Measurements from ENCODE around the gene KRT9.

KRT9 gene

DNA sequence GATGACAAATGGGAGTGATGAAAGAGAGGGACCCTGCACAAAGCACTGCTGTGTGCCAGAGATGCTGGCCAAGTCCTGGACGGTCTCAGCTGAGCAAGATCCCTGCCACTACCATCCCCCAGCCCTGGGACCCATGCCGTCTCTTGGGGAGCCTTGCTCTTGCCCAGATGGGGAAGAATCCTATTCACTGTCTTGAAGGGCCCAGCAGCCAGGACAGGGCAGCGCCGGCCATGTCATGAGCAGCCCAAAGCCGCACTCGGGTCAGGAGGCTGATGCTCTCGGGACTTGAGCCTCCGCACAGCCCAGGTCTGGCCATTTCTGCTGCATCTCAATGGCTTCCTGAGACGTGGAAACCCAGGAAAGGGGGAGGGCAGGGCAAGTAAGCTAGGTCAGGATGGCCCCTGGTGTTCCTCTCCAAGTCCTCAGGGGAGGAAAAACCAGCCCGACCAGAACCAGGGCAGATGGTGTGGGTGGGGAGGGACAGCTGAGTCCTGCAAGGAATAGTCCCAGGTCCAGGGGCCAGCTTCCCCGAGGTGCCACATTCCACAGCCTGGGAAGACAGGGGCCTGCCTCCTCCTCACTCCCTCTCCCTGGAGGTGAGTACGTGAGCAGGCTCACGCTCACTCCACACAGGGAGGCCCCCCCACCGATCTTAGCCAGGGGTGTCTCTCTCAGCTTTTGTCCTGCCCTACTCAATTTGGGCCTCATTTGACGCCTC lies 35.9 kb downstream of the KRT9 start:
- no peak for DNase-seq (ENCODE audit: low read depth, low spot score)
- H3K4me3 ChIP-seq (ENCODE audit: low read length): no peak overlapping the region

DNA sequence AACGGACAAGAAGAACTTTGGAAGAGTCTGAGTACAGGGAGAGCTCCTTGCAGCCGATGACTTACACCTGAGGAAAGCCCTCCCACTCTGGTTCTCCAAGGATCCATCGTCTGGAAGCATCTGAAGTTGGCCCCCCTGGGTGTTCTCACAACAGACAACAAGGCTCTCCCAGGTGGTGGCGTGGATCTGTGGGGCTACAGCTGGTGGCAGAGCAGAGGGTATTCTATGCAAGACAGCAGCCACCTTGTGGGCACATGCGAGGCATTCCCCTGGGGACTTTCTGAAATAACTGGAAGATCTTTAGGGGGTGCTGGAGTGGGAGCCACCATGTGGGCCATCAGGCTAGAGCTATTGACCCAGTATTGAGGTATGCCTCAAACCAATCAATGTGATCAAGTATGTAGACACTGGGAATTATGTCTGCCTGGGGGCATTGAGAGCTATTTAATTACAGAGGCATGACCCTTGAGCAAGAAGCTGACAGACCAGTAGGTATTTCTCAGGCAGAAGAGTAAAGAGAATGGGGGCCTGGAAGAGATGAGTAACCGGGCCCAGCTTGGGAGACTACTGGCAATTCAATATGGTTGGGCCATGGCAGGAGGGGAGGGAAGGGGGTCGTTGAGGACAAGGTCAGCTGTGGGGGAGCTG lies 36.8 kb downstream of the KRT9 start:
- DNase-seq (ENCODE audit: low read depth, low spot score): no peak
- H3K4me3 ChIP-seq (ENCODE audit: low read length): no peak overlapping the region

DNA sequence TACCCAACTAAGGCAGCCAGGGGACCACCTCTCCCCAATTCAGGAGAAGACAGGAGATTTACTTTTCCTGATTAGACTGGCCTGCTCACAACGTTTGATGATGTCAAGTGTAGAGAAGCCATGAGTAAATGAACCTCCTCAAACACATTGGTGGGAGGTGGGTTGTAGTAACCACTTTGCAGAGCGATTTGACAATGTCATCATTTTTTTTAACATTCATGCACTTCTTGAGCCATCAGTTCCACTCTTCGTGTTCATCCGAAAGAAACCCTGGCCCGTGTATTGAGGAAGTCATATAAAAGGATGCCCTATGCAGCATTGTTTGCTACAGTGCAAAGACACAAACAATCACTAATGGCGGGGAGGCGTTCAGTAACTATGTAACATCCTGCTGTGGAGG lies 38.2 kb downstream of the KRT9 start:
- DNase-seq (ENCODE audit: low read depth, low spot score): no peak
- no peak overlapping the region for H3K4me3 ChIP-seq (ENCODE audit: low read length)

GRCh38 chr17:41532947-41533570 lies 38.8 kb downstream of the KRT9 start:
- no peak for DNase-seq (ENCODE audit: low read depth, low spot score)

DNA sequence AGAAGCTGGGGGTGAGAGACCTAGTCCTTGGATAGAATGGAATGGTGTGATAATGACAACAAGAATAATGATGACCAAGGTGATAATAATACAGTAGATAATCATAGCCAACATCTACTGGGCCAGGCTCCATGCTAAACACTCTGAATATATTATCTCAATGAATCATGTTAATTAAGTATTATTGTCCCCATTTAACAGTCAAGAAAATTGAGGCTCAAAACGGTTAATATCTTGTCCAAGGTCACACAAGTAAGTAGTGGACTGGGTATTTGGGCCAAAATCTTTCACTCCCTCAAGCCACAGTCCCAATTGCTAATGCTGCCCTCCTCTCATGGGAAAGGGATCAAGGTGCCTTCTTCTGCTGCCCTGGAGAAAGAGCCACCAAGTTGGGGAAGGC lies 39.9 kb downstream of the KRT9 start:
- H3K4me3 ChIP-seq (ENCODE audit: low read length): no peak overlapping the region
- no peak for DNase-seq (ENCODE audit: low read depth, low spot score)

More at GRCh38 chr17:41532947-41533570, 38.8 kb downstream of the KRT9 start:
- no peak overlapping the region for H3K4me3 ChIP-seq (ENCODE audit: low read length)

DNA sequence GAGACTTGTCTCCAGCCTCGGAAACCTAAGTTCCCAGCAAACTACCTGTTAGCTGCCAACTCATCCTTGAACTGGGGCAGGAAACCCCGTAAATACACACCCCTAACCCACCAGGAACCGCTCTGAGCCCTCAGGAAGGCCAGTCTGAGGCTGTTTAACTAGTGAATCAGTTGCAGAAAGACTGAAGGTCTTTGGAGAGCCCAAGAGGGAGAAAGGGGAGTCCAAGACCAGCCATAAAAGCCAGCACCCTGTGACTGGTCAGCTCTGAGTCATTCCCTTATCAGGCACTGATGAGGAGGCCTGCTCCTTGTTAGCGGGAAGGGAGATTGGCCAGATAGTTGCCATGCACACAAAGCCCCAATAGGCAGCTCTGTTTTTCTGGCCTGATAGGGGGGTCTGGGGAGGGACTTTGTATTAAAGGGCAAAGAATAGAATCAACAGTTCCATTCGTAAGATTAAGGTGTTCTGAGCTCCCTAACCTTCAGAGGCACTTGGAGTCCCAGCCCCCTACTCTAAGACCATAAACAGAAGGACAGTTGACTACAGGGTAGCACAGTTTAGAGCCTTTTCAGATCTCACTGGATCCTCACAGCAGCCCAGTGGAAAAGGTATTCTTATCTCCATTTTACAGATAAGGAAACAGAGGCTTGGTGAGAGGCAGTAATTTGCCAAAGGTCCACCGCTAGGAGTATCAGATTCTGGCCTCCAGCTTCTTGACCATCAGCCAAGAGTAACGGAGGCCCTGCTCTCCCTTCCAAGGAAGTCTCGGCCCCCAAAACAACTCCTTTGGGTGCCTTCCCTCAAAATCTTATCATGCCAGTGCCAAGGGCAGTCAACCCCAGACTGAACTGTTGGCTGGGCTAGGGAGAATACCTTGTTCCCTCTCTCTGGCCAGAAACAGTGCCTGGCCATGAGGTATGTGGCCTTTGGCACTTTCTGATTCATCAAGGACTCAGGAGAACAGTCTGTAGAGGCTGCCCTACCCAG lies 41.5 kb downstream of the KRT9 start:
- H3K4me3 ChIP-seq (ENCODE audit: low read length): no peak overlapping the region
- no peak for DNase-seq (ENCODE audit: low read depth, low spot score)

DNA sequence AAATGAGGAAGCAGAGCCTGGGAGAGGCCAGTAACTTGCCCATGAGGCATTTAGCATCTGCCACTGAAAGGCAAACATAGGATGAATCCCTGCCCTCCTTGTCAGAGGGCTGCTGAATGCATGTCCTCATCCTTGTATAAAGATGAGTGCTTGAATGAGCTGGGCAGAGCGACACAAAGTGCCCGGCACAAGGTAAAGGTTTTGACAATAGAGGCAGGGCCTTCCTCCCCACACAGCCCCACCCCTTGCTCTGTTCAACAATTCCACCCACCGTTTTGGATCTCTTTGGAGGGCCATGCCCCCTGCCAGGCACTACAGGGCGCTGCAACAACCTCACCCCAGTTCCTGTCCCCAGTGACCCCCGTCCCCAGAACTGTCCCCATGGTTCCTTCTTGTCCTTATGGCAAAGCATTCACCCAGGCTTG lies 42.4 kb downstream of the KRT9 start:
- H3K4me3 ChIP-seq (ENCODE audit: low read length): no peak overlapping the region
- DNase-seq (ENCODE audit: low read depth, low spot score): no peak

DNA sequence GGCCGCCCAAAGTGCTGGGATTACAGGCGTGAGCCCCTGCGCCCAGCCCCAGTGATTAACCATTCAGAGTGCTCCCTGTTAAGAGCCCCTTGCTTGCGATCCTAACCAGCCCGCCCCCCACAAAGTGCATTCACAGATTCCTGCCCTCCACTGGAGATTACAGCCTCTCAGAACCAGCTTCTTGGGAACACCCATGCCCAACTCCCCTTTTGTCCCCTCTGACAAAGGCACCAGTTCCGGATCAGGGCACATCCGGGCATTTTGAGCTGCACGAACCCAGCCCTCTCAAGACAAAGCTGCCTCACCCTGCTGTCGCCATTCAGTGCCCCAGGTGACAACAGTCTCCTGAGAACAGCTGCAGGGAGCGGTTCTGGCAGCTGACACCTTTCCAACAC lies 42.9 kb downstream of the KRT9 start:
- no peak overlapping the region for H3K4me3 ChIP-seq (ENCODE audit: low read length)
- DNase-seq (ENCODE audit: low read depth, low spot score): no peak

DNA sequence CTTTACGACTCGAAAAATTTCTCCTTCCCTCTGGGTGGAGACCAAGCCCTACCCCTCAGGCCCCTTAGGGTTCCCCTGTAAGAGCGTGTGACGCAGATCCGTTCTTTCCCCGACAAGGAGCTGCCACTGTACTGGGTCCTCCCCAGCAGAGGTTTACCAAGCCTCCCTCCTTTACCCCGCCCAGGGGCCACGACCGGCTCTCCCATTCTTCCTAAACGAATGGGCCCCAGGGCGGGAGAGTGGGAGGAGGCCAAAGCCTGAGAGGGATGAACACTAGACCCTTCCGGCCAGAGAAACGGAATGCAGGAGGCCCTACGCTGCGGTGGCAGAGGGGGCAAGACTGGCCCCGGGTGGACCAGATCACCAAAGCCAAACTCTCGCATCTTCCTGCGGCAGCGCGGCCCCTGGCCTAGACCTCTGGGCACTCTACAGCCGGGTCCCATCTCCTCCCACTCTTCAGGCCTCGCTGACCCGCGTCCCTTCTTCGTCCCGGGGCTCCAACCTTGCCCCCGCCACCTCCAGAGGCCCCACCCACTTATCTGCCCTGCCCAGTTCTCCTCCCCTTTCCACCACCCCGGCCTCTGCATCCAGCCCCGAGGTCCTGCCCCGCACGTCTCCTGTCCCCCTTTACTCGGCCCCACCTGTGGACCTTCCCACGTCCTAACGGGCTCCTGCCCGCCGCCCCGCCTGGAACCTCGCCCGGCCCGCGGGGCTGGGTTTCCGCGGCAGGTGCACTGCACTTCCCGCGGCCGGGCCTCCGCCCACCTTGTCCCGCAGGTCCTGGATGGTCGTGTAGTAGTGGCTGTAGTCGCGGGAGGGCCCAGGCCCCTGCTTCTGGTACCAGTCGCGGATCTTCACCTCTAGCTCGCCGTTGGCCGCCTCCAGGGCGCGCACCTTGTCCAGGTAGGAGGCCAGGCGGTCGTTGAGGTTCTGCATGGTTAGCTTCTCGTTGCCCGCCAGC lies 44.5 kb downstream of the KRT9 start:
- H3K4me3 ChIP-seq (ENCODE audit: low read length): no peak overlapping the region
- no peak for DNase-seq (ENCODE audit: low read depth, low spot score)

DNA sequence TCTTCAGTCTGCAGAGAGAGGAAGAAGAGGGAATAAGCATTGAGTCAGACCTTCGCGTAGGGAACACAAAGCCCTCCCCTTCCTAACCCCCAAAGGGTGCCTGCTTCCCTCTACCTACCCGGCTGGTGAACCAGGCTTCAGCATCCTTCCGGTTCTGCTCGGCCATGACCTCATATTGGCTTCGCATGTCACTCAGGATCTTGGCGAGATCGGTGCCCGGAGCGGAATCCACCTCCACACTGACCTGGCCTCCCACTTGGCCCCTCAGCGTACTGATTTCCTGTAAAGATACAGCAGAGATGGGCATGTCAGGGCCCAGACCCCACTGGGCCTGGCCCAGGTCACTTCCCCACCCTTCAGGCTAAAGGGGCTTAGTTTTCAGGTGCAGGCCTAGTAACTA lies 47.6 kb downstream of the KRT9 start:
- H3K4me3 ChIP-seq (ENCODE audit: low read length): no peak overlapping the region

GRCh38 chr17:41523787-41524186 lies 48.1 kb downstream of the KRT9 start:
- H3K4me3 ChIP-seq (ENCODE audit: low read length): no peak overlapping the region
- no peak for DNase-seq (ENCODE audit: low read depth, low spot score)

More for the DNA sequence above, 47.6 kb downstream of the KRT9 start:
- no peak for DNase-seq (ENCODE audit: low read depth, low spot score)

GRCh38 chr17:41523225-41523593 lies 48.6 kb downstream of the KRT9 start:
- DNase-seq (ENCODE audit: low read depth, low spot score): no peak

GRCh38 chr17:41522301-41523224 lies 49.3 kb downstream of the KRT9 start:
- no peak for DNase-seq (ENCODE audit: low read depth, low spot score)
- H3K4me3 ChIP-seq (ENCODE audit: low read length): no peak overlapping the region

More at GRCh38 chr17:41523225-41523593, 48.6 kb downstream of the KRT9 start:
- no peak overlapping the region for H3K4me3 ChIP-seq (ENCODE audit: low read length)

DNA sequence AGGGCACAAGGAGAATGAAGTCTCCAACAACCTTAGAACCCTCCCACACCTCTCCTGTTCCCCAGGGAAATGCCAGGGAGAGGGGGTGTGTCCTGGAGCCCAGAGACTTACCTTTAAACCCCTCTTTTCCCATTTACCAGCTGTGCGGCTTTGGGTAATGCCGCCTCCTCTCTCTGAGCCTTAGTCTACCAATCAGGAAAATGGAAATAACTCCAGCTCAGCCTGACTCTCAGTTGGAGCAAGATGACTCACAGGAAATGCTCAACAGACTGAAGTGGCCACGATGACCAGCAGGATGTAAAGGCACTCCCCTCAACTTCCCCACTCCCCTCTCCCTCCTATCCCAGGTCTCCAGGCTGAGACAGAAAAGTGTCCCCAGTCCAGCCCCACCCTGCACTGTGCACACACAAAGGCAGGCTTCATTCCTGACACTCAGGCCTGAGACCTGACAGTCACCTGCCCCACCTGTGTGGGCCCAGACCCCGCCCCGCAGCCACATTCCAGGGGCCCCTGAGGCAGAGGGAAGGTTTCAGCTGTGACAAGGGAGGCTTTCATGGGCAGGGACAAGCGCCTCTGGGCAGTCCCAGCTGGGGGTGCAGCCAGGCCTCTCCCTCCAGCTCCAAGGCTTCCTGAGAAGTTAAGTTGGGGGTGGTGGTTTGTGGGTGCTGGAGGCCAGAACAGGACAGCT lies 50.1 kb downstream of the KRT9 start:
- no peak for DNase-seq (ENCODE audit: low read depth, low spot score)
- H3K4me3 ChIP-seq (ENCODE audit: low read length): no peak overlapping the region

DNA sequence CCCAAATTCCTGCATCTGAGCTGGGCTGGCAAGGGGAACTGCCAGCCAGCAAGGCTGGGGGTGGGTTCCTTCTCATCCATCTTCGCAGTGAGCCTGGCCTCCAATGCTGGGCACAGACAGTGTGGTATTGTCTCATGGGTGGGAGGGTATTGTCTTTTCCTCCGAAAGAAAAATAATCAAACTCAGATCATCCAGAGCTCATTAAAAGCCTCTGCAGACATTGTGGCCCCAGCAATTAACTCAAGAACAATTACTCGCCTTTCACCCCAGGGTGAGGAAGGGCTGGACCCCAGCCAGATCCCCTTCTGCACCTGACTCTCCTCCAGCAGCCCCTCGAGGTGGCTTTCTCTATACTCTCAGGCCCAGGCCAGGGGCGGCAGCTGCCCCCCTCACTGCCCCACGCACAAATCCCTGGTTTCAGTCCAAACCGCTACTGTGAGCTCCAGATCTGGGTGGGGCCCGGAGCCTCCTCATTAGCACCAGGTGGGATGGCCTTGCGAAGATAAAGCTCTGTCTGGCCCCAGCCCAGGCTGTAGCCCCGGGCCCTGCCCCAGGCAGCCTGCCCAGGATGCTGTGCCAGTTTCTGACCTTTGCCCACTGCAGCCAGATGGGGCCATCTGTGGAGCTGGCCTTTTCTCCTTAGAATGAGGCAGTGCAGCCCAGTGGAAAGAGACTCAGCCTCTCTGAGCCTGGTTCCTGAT lies 50.9 kb downstream of the KRT9 start:
- no peak for DNase-seq (ENCODE audit: low read depth, low spot score)
- H3K4me3 ChIP-seq (ENCODE audit: low read length): no peak overlapping the region

DNA sequence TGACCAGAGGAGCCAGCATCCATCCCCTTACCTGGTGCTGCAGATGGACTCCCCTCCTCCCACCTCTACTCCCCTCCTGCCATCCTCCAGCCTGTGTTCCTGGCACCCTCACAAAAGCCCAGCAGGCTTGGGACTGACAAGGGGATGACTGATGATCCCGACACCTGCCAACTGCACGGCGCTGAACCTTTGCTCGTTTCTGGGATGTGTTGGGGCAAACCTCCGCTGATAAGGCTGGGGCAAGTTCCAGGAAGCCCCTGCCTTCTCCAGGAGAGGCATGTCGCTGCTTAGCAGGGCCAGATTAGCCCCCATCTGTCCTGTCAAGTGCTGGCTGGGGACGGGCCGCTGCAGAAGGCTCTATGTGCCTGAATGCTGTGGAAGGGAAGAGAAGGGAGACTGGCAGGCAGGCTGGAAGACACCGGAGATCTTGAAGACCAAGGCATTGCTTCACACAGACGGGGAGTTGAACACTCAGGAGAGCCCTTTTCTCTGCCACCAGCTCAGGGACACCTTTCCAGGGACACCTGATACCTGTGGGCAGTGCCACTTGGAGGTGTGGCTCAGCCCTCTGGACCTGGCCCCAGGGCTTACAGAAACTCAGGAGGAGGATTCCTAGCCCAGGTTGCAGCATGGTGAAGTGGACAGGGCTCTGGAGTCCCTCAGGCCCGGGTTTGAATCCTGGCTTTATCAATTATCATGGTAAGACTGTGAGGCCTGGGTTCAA lies 52.2 kb downstream of the KRT9 start:
- no peak overlapping the region for H3K4me3 ChIP-seq (ENCODE audit: low read length)
- no peak for DNase-seq (ENCODE audit: low read depth, low spot score)

Measured in Jurkat, Clone E6-1 (cell line).